ENCODE data around the gene TSFM.

Gene TSFM

GRCh38 chr12:57775563-57776246, 6.9 kb upstream of the TSFM start:
- ATAC-seq (no peak), DNase-seq (no peak)
- H3K27ac Mint-ChIP-seq: no peak overlapping the region
- no peaks in the 10 kb centered on the region for H3K27me3 Mint-ChIP-seq
- no peaks in the 10 kb centered on the region for H3K9me3 Mint-ChIP-seq
- peaks cover 14% of the 10 kb centered on the region for H3K36me3 Mint-ChIP-seq (ENCODE audit: low read depth)
- H3K4me3 Mint-ChIP-seq: no peak overlapping the region
- peaks cover 25% of the 10 kb centered on the region for H3K4me1 Mint-ChIP-seq

GRCh38 chr12:57776247-57776587, 6.4 kb upstream of the TSFM start:
- ATAC-seq (no peak), DNase-seq (no peak)
- Mint-ChIP-seq H3K27ac (no peak overlapping the region), H3K9me3 (no peaks in the 10 kb centered on the region), H3K36me3 (ENCODE audit: low read depth) (peaks cover 11% of the 10 kb centered on the region), H3K4me1 (peaks cover 22% of the 10 kb centered on the region), H3K4me3 (no peak overlapping the region), H3K27me3 (no peaks in the 10 kb centered on the region)

- no peak for ATAC-seq
- Mint-ChIP-seq H3K27me3 (no peaks in the 10 kb centered on the region), H3K36me3 (ENCODE audit: low read depth) (peaks cover 7% of the 10 kb centered on the region), H3K4me1 (peaks cover 28% of the 10 kb centered on the region), H3K27ac (no peak overlapping the region), H3K9me3 (no peaks in the 10 kb centered on the region), H3K4me3 (no peak overlapping the region)
- DNase-seq: no peak
Measured at GRCh38 chr12:57777367-57777766, 5.2 kb upstream of the TSFM start.

- Mint-ChIP-seq H3K27me3 (no peaks in the 10 kb centered on the region), H3K4me1 (peaks cover 31% of the 10 kb centered on the region), H3K27ac (no peak overlapping the region), H3K4me3 (no peak overlapping the region), H3K36me3 (ENCODE audit: low read depth) (peaks cover 9% of the 10 kb centered on the region), H3K9me3 (no peaks in the 10 kb centered on the region)
- no peak for ATAC-seq
- no peak for DNase-seq
Measured at GRCh38 chr12:57777911-57778310, 4.7 kb upstream of the TSFM start.

- Mint-ChIP-seq H3K4me1 (peaks cover 32% of the 10 kb centered on the region), H3K4me3 (no peak overlapping the region), H3K27me3 (no peaks in the 10 kb centered on the region), H3K36me3 (ENCODE audit: low read depth) (peaks cover 13% of the 10 kb centered on the region), H3K27ac (no peak overlapping the region), H3K9me3 (no peaks in the 10 kb centered on the region)
- no peak for ATAC-seq
- no peak for DNase-seq
Measured at GRCh38 chr12:57779736-57780135, 2.9 kb upstream of the TSFM start.

GRCh38 chr12:57780284-57780897, 2.2 kb upstream of the TSFM start:
- H3K4me3 Mint-ChIP-seq: no peak overlapping the region
- H3K9me3 Mint-ChIP-seq: no peaks in the 10 kb centered on the region
- no peak for ATAC-seq
- no peak overlapping the region for H3K27ac Mint-ChIP-seq
- H3K36me3 Mint-ChIP-seq (ENCODE audit: low read depth): peaks cover 13% of the 10 kb centered on the region
- H3K4me1 Mint-ChIP-seq: peaks cover 32% of the 10 kb centered on the region
- no peak for DNase-seq
- no peaks in the 10 kb centered on the region for H3K27me3 Mint-ChIP-seq

GRCh38 chr12:57781244-57781643, 1.3 kb upstream of the TSFM start:
- H3K4me3 Mint-ChIP-seq: no peak overlapping the region
- H3K27ac Mint-ChIP-seq: peak overlapping the region; percentile 98
- no peaks in the 10 kb centered on the region for H3K9me3 Mint-ChIP-seq
- H3K36me3 Mint-ChIP-seq (ENCODE audit: low read depth): peaks cover 13% of the 10 kb centered on the region
- peaks cover 31% of the 10 kb centered on the region for H3K4me1 Mint-ChIP-seq
- DNase-seq: no peak
- ATAC-seq: no peak
- no peaks in the 10 kb centered on the region for H3K27me3 Mint-ChIP-seq

GRCh38 chr12:57781801-57782200, 786 bp upstream of the TSFM start:
- Mint-ChIP-seq H3K4me1 (peaks cover 33% of the 10 kb centered on the region), H3K4me3 (no peak overlapping the region)

GRCh38 chr12:57782243-57782607, 362 bp upstream of the TSFM start:
- ATAC-seq: no peak
- Mint-ChIP-seq H3K9me3 (no peaks in the 10 kb centered on the region), H3K4me1 (peaks cover 33% of the 10 kb centered on the region), H3K27me3 (no peaks in the 10 kb centered on the region), H3K4me3 (peak overlapping the region; percentile 97), H3K36me3 (ENCODE audit: low read depth) (peaks cover 16% of the 10 kb centered on the region), H3K27ac (peak overlapping the region; percentile 98)
- DNase-seq: no peak

More at GRCh38 chr12:57781801-57782200, 786 bp upstream of the TSFM start:
- no peaks in the 10 kb centered on the region for H3K9me3 Mint-ChIP-seq
- H3K27ac Mint-ChIP-seq: peak overlapping the region; percentile 98
- H3K27me3 Mint-ChIP-seq: no peaks in the 10 kb centered on the region
- no peak for ATAC-seq
- no peak for DNase-seq
- peaks cover 16% of the 10 kb centered on the region for H3K36me3 Mint-ChIP-seq (ENCODE audit: low read depth)

- Mint-ChIP-seq H3K27me3 (no peaks in the 10 kb centered on the region), H3K4me1 (peaks cover 33% of the 10 kb centered on the region), H3K36me3 (ENCODE audit: low read depth) (peaks cover 21% of the 10 kb centered on the region), H3K4me3 (peak overlapping the region; percentile 97), H3K27ac (peak overlapping the region; percentile 98), H3K9me3 (no peaks in the 10 kb centered on the region)
- no peak for ATAC-seq
- no peak for DNase-seq
Measured at GRCh38 chr12:57783466-57783801, 847 bp downstream of the TSFM start.

GRCh38 chr12:57783861-57784260, 1.3 kb downstream of the TSFM start:
- peak overlapping the region; percentile 97 for H3K4me3 Mint-ChIP-seq
- H3K27me3 Mint-ChIP-seq: no peaks in the 10 kb centered on the region
- H3K4me1 Mint-ChIP-seq: peaks cover 33% of the 10 kb centered on the region
- H3K9me3 Mint-ChIP-seq: no peaks in the 10 kb centered on the region
- ATAC-seq (no peak), DNase-seq (no peak)
- peaks cover 25% of the 10 kb centered on the region for H3K36me3 Mint-ChIP-seq (ENCODE audit: low read depth)
- H3K27ac Mint-ChIP-seq: peak overlapping the region; percentile 60

- Mint-ChIP-seq H3K36me3 (ENCODE audit: low read depth) (peaks cover 51% of the 10 kb centered on the region), H3K27ac (no peak overlapping the region), H3K27me3 (no peaks in the 10 kb centered on the region), H3K4me1 (peaks cover 8% of the 10 kb centered on the region), H3K4me3 (no peak overlapping the region), H3K9me3 (no peaks in the 10 kb centered on the region)
- ATAC-seq: no peak
- no peak for DNase-seq
Measured at GRCh38 chr12:57793920-57794319, 11.3 kb downstream of the TSFM start.

GRCh38 chr12:57795354-57795753, 12.8 kb downstream of the TSFM start:
- no peaks in the 10 kb centered on the region for H3K9me3 Mint-ChIP-seq
- H3K36me3 Mint-ChIP-seq (ENCODE audit: low read depth): peaks cover 42% of the 10 kb centered on the region
- ATAC-seq: no peak

GRCh38 chr12:57796996-57797395, 14.4 kb downstream of the TSFM start:
- Mint-ChIP-seq H3K36me3 (ENCODE audit: low read depth) (peaks cover 34% of the 10 kb centered on the region), H3K9me3 (no peaks in the 10 kb centered on the region), H3K27ac (no peak overlapping the region), H3K4me3 (no peak overlapping the region), H3K27me3 (no peaks in the 10 kb centered on the region), H3K4me1 (peaks cover 6% of the 10 kb centered on the region)
- ATAC-seq (no peak), DNase-seq (no peak)

More at GRCh38 chr12:57795354-57795753, 12.8 kb downstream of the TSFM start:
- no peak overlapping the region for H3K27ac Mint-ChIP-seq
- no peak for DNase-seq
- no peak overlapping the region for H3K4me3 Mint-ChIP-seq
- H3K4me1 Mint-ChIP-seq: peaks cover 8% of the 10 kb centered on the region
- H3K27me3 Mint-ChIP-seq: no peaks in the 10 kb centered on the region

- Mint-ChIP-seq H3K4me1 (peaks cover 5% of the 10 kb centered on the region), H3K27me3 (no peaks in the 10 kb centered on the region), H3K27ac (no peak overlapping the region), H3K36me3 (ENCODE audit: low read depth) (peaks cover 33% of the 10 kb centered on the region), H3K9me3 (no peaks in the 10 kb centered on the region), H3K4me3 (no peak overlapping the region)
- DNase-seq (no peak), ATAC-seq (no peak)
Measured at GRCh38 chr12:57797933-57798332, 15.3 kb downstream of the TSFM start.
